GM23338 (cell line): ENCODE results near the gene DCBLD1. TPM values are rescaled to one million over a fixed set of nuclear protein-coding genes. Genes with fewer than 3 reads are reported as not detected.

ENCODE experiments used
- ATAC-seq: fragments of 200-7000 bp; cut with Tn5 transposase; 3 replicates; pipeline ENCODE4 v1.9.1; 2020
- DNase-seq: peaks from one replicate; pipeline ENCODE4 v3.0.0-alpha.2; 2015; ENCODE audit warnings: low spot score
- H2AFZ ChIP-seq: fragments of 200-600 bp; sonication (generic); 2 replicates; pipeline ENCODE4 v1.8.0; 2016; ENCODE audit warnings: antibody characterized with exemption, mild to moderate bottlenecking, moderate library complexity
- H3F3A ChIP-seq: fragments of 200-600 bp; sonication (generic); replicated peaks from 2 replicates; pipeline ENCODE4 v1.8.0; 2017; ENCODE audit warnings: antibody characterized with exemption, mixed run types, low read depth
- H3K27ac ChIP-seq: fragments of 200-600 bp; sonication (generic); 2 replicates; pipeline ENCODE4 v1.6.1; 2016; ENCODE audit warnings: low read depth
- H3K27me3 ChIP-seq: fragments of 200-600 bp; sonication (generic); 2 replicates; pipeline ENCODE4 v1.8.0; 2016; ENCODE audit warnings: mild to moderate bottlenecking, mixed run types, moderate library complexity; ENCODE audit not compliant: insufficient read depth
- H3K36me3 ChIP-seq: fragments of 200-600 bp; sonication (generic); 2 replicates; pipeline ENCODE4 v1.8.0; 2016; ENCODE audit warnings: mild to moderate bottlenecking; ENCODE audit not compliant: insufficient read depth
- H3K4me1 ChIP-seq: fragments of 200-600 bp; sonication (generic); 2 replicates; pipeline ENCODE4 v1.8.0; 2016; ENCODE audit warnings: mild to moderate bottlenecking, moderate library complexity; ENCODE audit not compliant: insufficient read depth
- H3K4me2 ChIP-seq: fragments of 200-600 bp; sonication (generic); 2 replicates; pipeline ENCODE4 v1.7.1; 2017; ENCODE audit warnings: mixed run types
- H3K4me3 ChIP-seq: fragments of 200-600 bp; sonication (generic); 2 replicates; pipeline ENCODE4 v1.6.1; 2016; ENCODE audit warnings: mixed run types
- H3K79me2 ChIP-seq: fragments of 200-600 bp; sonication (generic); replicated peaks from 2 replicates; pipeline ENCODE4 v1.8.0; 2017; ENCODE audit warnings: mild to moderate bottlenecking; ENCODE audit not compliant: insufficient read depth
- H3K9me2 ChIP-seq: fragments of 200-600 bp; sonication (generic); 2 replicates; pipeline ENCODE4 v1.8.0; 2017; ENCODE audit not compliant: insufficient read depth
- H4K20me1 ChIP-seq: fragments of 200-600 bp; sonication (generic); replicated peaks from 2 replicates; pipeline ENCODE4 v1.8.0; 2017; ENCODE audit warnings: mild to moderate bottlenecking; ENCODE audit not compliant: insufficient read depth
- H3K27ac Mint-ChIP-seq: 2 replicates; pipeline ENCODE4 v1.8.0; 2020; ENCODE audit warnings: inconsistent platforms, mild to moderate bottlenecking, moderate library complexity, mixed read lengths
- H3K27me3 Mint-ChIP-seq: 3 replicates; pipeline ENCODE4 v1.8.0; 2022; ENCODE audit warnings: low read depth, mild to moderate bottlenecking, moderate library complexity, mixed read lengths, inconsistent platforms; ENCODE audit not compliant: insufficient read depth, poor library complexity
- H3K36me3 Mint-ChIP-seq: 3 replicates; pipeline ENCODE4 v1.8.0; 2021; ENCODE audit warnings: low read depth, mild to moderate bottlenecking, inconsistent platforms, moderate library complexity, mixed read lengths
- H3K4me1 Mint-ChIP-seq: 3 replicates; pipeline ENCODE4 v1.8.0; 2020; ENCODE audit warnings: mild to moderate bottlenecking, inconsistent platforms, mixed read lengths
- H3K4me3 Mint-ChIP-seq: 3 replicates; pipeline ENCODE4 v1.8.0; 2021; ENCODE audit warnings: moderate library complexity, mild to moderate bottlenecking, inconsistent platforms, mixed read lengths
- H3K9me3 Mint-ChIP-seq: 3 replicates; pipeline ENCODE4 v1.8.0; 2020; ENCODE audit warnings: moderate library complexity, mild to moderate bottlenecking, inconsistent platforms, mixed read lengths
- CREB1 ChIP-seq: fragments of 250-450 bp; sonication (Bioruptor Pico); IDR thresholded peaks from 2 replicates; pipeline ENCODE4 v1.5.0; 2020; ENCODE audit warnings: low read depth, mild to moderate bottlenecking, moderate library complexity
- CTCF ChIP-seq, 2 experiments: fragments of 200-600 bp in 1 of 2; sonication (generic) in 1 of 2; conservative IDR thresholded peaks; 2 replicates each; pipeline versions ENCODE4 v1.5.1 to v1.6.1; 2016 to 2017; ENCODE audit warnings: antibody characterized with exemption in 2 of 2, low read depth in 2 of 2, mild to moderate bottlenecking in 2 of 2, moderate library complexity in 1 of 2
- ETS1 ChIP-seq: IDR thresholded peaks from 2 replicates; pipeline ENCODE4 v1.6.1; 2016; ENCODE audit warnings: antibody characterized with exemption
- EZH2 ChIP-seq: fragments of 200-600 bp; sonication (generic); IDR thresholded peaks from one replicate; pipeline ENCODE4 v1.8.0; 2017; ENCODE audit warnings: antibody characterized with exemption, mild to moderate bottlenecking, low read depth; ENCODE audit not compliant: unreplicated experiment
- EZH2phosphoT487 ChIP-seq: fragments of 200-600 bp; sonication (generic); IDR thresholded peaks from one replicate; pipeline ENCODE4 v1.8.1; 2018; ENCODE audit warnings: antibody characterized with exemption; ENCODE audit not compliant: unreplicated experiment
- JUNB ChIP-seq: IDR thresholded peaks from one replicate; pipeline ENCODE4 v1.6.1; 2016; ENCODE audit warnings: antibody characterized with exemption; ENCODE audit not compliant: unreplicated experiment
- NANOG ChIP-seq: IDR thresholded peaks from 2 replicates; pipeline ENCODE4 v1.6.1; 2016; ENCODE audit warnings: antibody characterized with exemption, borderline replicate concordance
- POLR2AphosphoS5 ChIP-seq: IDR thresholded peaks from 2 replicates; pipeline ENCODE4 v1.6.1; 2016; ENCODE audit warnings: antibody characterized with exemption, low read depth
- REST ChIP-seq: IDR thresholded peaks from one replicate; pipeline ENCODE4 v1.6.1; 2018; ENCODE audit warnings: antibody characterized with exemption; ENCODE audit not compliant: unreplicated experiment
- STAT1 ChIP-seq: IDR thresholded peaks from one replicate; pipeline ENCODE4 v1.6.1; 2016; ENCODE audit warnings: antibody characterized with exemption; ENCODE audit not compliant: unreplicated experiment
- ZNF114 ChIP-seq: fragments of 250-450 bp; sonication (Bioruptor Pico); IDR thresholded peaks from 2 replicates; pipeline ENCODE4 v1.5.0; 2020; ENCODE audit warnings: mild to moderate bottlenecking, moderate library complexity
- ZNF331 ChIP-seq: fragments of 250-450 bp; sonication (Bioruptor Pico); IDR thresholded peaks from 2 replicates; pipeline ENCODE4 v1.5.0; 2020; ENCODE audit warnings: low read depth, mild to moderate bottlenecking, moderate library complexity
- ZNF462 ChIP-seq: fragments of 250-450 bp; sonication (Bioruptor Pico); IDR thresholded peaks from 2 replicates; pipeline ENCODE4 v1.5.0; 2020; ENCODE audit warnings: mild to moderate bottlenecking, moderate library complexity
- polyA plus RNA-seq: library from polyadenylated mRNA; unstranded; fragments of >200 nt; fragmentation: Nextera tagmentation; extraction: Ambion mirVana; gene quantifications from 2 replicates; pipeline ENCODE4 v1.2.1, GENCODE V29; 2016
- total RNA-seq: library from RNA; depleted of rRNA; stranded (reverse); fragments of >200 nt; shearing (Covaris generic); gene quantifications from 2 replicates; pipeline ENCODE4 v1.2.3, GENCODE V29; 2014

The DCBLD1 gene
- total and polyA plus RNA-seq, 2 experiments from 2014 or later = 4.2 to 7.6 TPM

- Mint-ChIP-seq H3K4me1 (peaks cover 8% of the 10 kb centered on the region; the same call in 2 of the 3 replicates), H3K36me3 (no peaks in the 10 kb centered on the region), H3K27ac (no peak overlapping the region), H3K9me3 (no peaks in the 10 kb centered on the region), H3K27me3 (no peaks in the 10 kb centered on the region), H3K4me3 (no peak overlapping the region)
- TF ChIP-seq ZNF331 (CRISPR knock-in tag) (no peak), REST (no peak), ZNF114 (CRISPR knock-in tag) (no peak), NANOG (no peak), ZNF462 (CRISPR knock-in tag) (no peak), EZH2phosphoT487 (no peak), CREB1 (CRISPR knock-in tag) (no peak), CTCF (conservative IDR thresholded peaks at IDR 0.05; ENCODE audit: low read depth in 2 of 2) (no peak), EZH2 (no peak), JUNB (no peak), STAT1 (no peak), POLR2AphosphoS5 (no peak), ETS1 (no peak)
- Histone ChIP-seq H3K27ac (no peak overlapping the region), H3K36me3 (no peaks in the 10 kb centered on the region), H3K4me3 (no peak overlapping the region), H3K27me3 (no peaks in the 10 kb centered on the region), H4K20me1 (no peaks in the 10 kb centered on the region), H3K9me2 (no peaks in the 10 kb centered on the region), H3K4me1 (peaks cover 9% of the 10 kb centered on the region), H2AFZ (no peak overlapping the region), H3K4me2 (no peak overlapping the region), H3F3A (no peaks in the 10 kb centered on the region), H3K79me2 (no peaks in the 10 kb centered on the region)
- DNase-seq = no peak
- ATAC-seq = no peak
These were observed 26.2 kb upstream of the DCBLD1 start for GRCh38 chr6:117456250-117456649.
